Epithelial cell of esophagus (primary cell): Measurements from ENCODE around the gene TOE1.
"Not testable (repeated sequence)": the region's sequence is repeated elsewhere in the genome, so short reads cannot be mapped to it uniquely, and the experiment has no call there.

Experiments used
- DNase-seq: peaks from one replicate; pipeline ENCODE4 v3.0.0; 2010; ENCODE audit warnings: low read depth
- H3K4me3 ChIP-seq: 2 replicates; pipeline ENCODE4 v1.5.1; 2011; ENCODE audit warnings: mild to moderate bottlenecking, low read length, control low read depth
- TF ChIP-seq, protein P1 (sequence below): IDR thresholded peaks from 2 replicates; pipeline ENCODE4 v1.5.1; 2011; ENCODE audit warnings: low read depth, mild to moderate bottlenecking, low read length, control low read depth, inconsistent platforms; ENCODE audit not compliant: insufficient read depth; ENCODE audit errors: missing control alignments

The TOE1 gene

GRCh38 chr1:45339789-45340558, at the start of gene TOE1, which contains the start of gene MUTYH:
Gene TOE1 (plus strand): TSS chr1:45340170. CDS start chr1:45340253, 83 bp downstream.
Gene MUTYH (minus strand): TSS chr1:45340440. CDS start chr1:45334505, 5,935 bp downstream.
- peak; percentile 91 for DNase-seq
- peak within 1 kb of the TSS; percentile 92 for H3K4me3 ChIP-seq
- TF ChIP-seq, protein P1, sequence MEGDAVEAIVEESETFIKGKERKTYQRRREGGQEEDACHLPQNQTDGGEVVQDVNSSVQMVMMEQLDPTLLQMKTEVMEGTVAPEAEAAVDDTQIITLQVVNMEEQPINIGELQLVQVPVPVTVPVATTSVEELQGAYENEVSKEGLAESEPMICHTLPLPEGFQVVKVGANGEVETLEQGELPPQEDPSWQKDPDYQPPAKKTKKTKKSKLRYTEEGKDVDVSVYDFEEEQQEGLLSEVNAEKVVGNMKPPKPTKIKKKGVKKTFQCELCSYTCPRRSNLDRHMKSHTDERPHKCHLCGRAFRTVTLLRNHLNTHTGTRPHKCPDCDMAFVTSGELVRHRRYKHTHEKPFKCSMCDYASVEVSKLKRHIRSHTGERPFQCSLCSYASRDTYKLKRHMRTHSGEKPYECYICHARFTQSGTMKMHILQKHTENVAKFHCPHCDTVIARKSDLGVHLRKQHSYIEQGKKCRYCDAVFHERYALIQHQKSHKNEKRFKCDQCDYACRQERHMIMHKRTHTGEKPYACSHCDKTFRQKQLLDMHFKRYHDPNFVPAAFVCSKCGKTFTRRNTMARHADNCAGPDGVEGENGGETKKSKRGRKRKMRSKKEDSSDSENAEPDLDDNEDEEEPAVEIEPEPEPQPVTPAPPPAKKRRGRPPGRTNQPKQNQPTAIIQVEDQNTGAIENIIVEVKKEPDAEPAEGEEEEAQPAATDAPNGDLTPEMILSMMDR = no peak

DNA sequence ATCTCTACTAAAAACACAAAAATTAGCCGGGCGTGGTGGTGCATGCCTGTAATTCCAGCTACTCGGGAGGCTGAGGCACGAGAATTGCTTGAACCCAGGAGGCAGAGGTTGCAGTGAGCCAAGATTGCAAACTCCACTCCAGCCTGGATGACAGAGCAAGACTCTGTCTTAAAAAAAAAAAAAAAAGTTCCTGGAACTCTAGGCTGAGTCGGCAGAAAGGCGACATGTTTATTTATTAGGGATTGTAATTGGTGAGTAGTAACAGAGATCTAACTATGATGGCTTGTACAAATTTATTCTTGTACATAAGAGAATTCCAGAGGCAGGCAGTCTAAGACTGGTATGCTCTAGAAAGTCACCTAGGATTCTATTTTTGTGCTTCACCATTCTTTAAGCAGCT, 49.0 kb upstream of the TOE1 start:
- not testable (repeated sequence) for H3K4me3 ChIP-seq

DNA sequence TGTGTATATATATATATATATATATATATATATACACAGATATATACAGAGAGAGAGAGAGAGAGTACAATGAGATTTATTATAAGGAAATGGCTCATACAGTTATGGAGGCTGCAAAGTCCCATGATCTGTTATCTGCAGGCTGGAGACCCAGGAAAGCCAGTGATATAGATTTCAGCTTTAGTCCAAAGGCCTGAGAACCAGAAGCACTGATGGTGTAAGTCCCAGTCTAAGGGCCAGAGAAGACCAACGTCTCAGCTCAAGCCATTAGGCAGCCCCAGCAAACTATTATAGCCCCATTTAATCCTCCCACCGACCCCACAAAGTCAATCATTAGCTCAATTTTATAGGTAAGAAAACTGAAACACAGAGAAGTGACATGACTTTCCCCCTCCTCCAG, 48.3 kb upstream of the TOE1 start:
- TF ChIP-seq, protein P1 = no peak
- no peak overlapping the region for H3K4me3 ChIP-seq
- no peak for DNase-seq

More for the DNA sequence above, 49.0 kb upstream of the TOE1 start:
- DNase-seq = not testable (repeated sequence)

GRCh38 chr1:45297666-45298356, 42.2 kb upstream of the TOE1 start:
- no peak for DNase-seq
- TF ChIP-seq, protein P1 = no peak
- H3K4me3 ChIP-seq = no peak overlapping the region

DNA sequence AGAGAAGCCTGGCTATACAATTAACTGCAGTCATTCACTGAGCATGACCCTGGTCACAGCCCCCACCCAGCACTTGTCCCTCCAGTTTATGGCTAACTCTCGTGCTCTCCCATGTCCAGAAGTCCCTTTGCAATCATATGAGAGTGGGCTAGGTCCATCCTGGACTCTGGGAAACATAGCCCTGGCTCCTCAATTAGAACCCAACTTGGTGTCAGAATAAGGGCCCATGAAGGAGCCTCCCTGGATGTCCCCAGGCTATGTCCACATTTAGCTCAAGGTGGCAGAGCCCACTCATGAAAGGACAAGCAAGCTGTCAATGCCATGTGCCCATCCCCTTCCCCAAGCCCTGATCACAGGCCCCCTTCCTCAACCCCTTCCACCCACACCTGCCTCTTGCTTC, 40.7 kb upstream of the TOE1 start:
- TF ChIP-seq, protein P1 = no peak
- no peak overlapping the region for H3K4me3 ChIP-seq
- no peak for DNase-seq

DNA sequence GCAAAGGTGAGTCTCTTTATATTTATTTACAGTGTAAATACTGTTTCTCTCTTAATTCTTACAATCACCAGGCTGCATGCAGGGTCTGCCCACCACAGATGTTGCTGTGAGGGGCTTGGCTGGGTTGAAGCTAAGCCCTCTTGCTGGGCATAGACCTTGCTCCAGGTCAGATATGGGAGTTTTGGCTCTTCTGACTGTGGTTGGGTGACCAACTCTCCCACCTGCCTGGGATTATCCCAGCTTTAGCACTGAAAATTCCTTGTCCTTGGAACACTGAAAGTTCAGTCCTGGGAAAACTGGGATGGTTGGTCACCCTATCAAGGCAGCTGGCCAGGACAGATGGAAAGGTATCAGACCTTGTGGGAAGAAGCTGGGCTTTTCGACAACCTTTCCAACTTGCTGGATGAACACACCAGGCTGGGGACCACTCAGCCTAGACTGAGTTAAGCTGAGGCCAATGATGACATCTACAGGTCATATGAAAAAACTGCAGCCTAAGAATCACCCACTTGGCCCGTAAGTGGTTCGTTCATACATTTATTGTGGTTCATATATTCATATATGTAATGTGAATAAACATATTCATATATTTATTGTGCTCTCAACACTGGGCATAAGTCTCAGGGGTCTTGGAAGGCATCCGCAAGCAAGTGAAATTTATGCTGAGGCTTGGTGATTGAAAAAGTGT, 39.8 kb upstream of the TOE1 start:
- TF ChIP-seq, protein P1 = peak; percentile 76
- no peak overlapping the region for H3K4me3 ChIP-seq
- DNase-seq = peak; percentile 75

- DNase-seq = no peak
- H3K4me3 ChIP-seq = no peak overlapping the region
- TF ChIP-seq, protein P1 = no peak
Observed at GRCh38 chr1:45300669-45300997, 39.3 kb upstream of the TOE1 start.
